Stomach (tissue), 4 donors: ENCODE results near the gene ESYT3.

Experiments used
- CTCF ChIP-seq, 7 experiments: fragments of 450-650 bp in 4 of 7; fragments of 200-600 bp in 3 of 7; sonication (generic) in 3 of 7; IDR thresholded peaks; one replicate each; pipeline ENCODE4 v1.5.1; 2016 to 2019; ENCODE audit warnings: antibody characterized with exemption in 7 of 7, control low read depth in 2 of 7, mild to moderate bottlenecking in 1 of 7
- EP300 ChIP-seq: sonication (generic); formaldehyde crosslinking; IDR thresholded peaks from one replicate; pipeline ENCODE4 v1.6.1; 2017; ENCODE audit warnings: antibody characterized with exemption
- POLR2A ChIP-seq, 4 donors: fragments of 450-650 bp; IDR thresholded peaks; one replicate each; pipeline ENCODE4 v1.6.1; 2016; ENCODE audit warnings: antibody characterized with exemption in 4 of 4, control low read depth in 2 of 4, mild to moderate bottlenecking in 1 of 4, moderate library complexity in 1 of 4

GRCh38 chr3:138429665-138430064 is 4.8 kb upstream of the ESYT3 start:
- TF ChIP-seq CTCF (IDR thresholded peaks at IDR 0.05) (no peak), POLR2A (IDR thresholded peaks at IDR 0.05) (no peak), EP300 (no peak)
